ENCODE results near the gene RCCD1. TPM values are rescaled to one million over a fixed set of nuclear protein-coding genes. Genes with fewer than 3 reads are reported as not detected.
"Not testable (repeated sequence)": the region's sequence is repeated elsewhere in the genome, so short reads cannot be mapped to it uniquely, and the experiment has no call there.

The RCCD1 gene
- total RNA-seq, 1 donor from 2014 or later = 14.3 TPM

- H3K27ac Mint-ChIP-seq (ENCODE audit: unreplicated experiment) = no peak overlapping the region
- DNase-seq (ENCODE audit: low spot score) = no peak
Measured at GRCh38 chr15:90907838-90908507, 46.7 kb upstream of the RCCD1 start.

GRCh38 chr15:90909449-90909848 is 45.2 kb upstream of the RCCD1 start:
- H3K4me3 Mint-ChIP-seq (ENCODE audit: unreplicated experiment); H3K27ac Mint-ChIP-seq (ENCODE audit: unreplicated experiment); H3K27me3 Mint-ChIP-seq (ENCODE audit: low read depth); H3K4me1 Mint-ChIP-seq (ENCODE audit: low read depth); DNase-seq (ENCODE audit: low spot score); H3K9me3 Mint-ChIP-seq (ENCODE audit: low read depth): not testable (repeated sequence)
- peaks cover 39% of the 10 kb centered on the region for H3K36me3 Mint-ChIP-seq (ENCODE audit: low read depth)

More at GRCh38 chr15:90907838-90908507, 46.7 kb upstream of the RCCD1 start:
- H3K4me3 Mint-ChIP-seq (ENCODE audit: unreplicated experiment) = no peak overlapping the region
- H3K36me3 Mint-ChIP-seq (ENCODE audit: low read depth) = peaks cover 31% of the 10 kb centered on the region
- peaks cover 7% of the 10 kb centered on the region for H3K4me1 Mint-ChIP-seq (ENCODE audit: low read depth)
- H3K9me3 Mint-ChIP-seq (ENCODE audit: low read depth) = no peaks in the 10 kb centered on the region
- no peaks in the 10 kb centered on the region for H3K27me3 Mint-ChIP-seq (ENCODE audit: low read depth)
- TF ChIP-seq, protein P1, sequence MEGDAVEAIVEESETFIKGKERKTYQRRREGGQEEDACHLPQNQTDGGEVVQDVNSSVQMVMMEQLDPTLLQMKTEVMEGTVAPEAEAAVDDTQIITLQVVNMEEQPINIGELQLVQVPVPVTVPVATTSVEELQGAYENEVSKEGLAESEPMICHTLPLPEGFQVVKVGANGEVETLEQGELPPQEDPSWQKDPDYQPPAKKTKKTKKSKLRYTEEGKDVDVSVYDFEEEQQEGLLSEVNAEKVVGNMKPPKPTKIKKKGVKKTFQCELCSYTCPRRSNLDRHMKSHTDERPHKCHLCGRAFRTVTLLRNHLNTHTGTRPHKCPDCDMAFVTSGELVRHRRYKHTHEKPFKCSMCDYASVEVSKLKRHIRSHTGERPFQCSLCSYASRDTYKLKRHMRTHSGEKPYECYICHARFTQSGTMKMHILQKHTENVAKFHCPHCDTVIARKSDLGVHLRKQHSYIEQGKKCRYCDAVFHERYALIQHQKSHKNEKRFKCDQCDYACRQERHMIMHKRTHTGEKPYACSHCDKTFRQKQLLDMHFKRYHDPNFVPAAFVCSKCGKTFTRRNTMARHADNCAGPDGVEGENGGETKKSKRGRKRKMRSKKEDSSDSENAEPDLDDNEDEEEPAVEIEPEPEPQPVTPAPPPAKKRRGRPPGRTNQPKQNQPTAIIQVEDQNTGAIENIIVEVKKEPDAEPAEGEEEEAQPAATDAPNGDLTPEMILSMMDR (IDR thresholded peaks at IDR 0.05) = no peak

GRCh38 chr15:90909976-90910375 is 44.7 kb upstream of the RCCD1 start:
- no peaks in the 10 kb centered on the region for H3K27me3 Mint-ChIP-seq (ENCODE audit: low read depth)
- TF ChIP-seq, protein P1 (IDR thresholded peaks at IDR 0.05) = no peak
- H3K9me3 Mint-ChIP-seq (ENCODE audit: low read depth) = no peaks in the 10 kb centered on the region
- H3K36me3 Mint-ChIP-seq (ENCODE audit: low read depth) = peaks cover 40% of the 10 kb centered on the region
- H3K27ac Mint-ChIP-seq (ENCODE audit: unreplicated experiment) = no peak overlapping the region
- no peak overlapping the region for H3K4me3 Mint-ChIP-seq (ENCODE audit: unreplicated experiment)
- H3K4me1 Mint-ChIP-seq (ENCODE audit: low read depth) = no peaks in the 10 kb centered on the region
- DNase-seq (ENCODE audit: low spot score) = no peak

DNA sequence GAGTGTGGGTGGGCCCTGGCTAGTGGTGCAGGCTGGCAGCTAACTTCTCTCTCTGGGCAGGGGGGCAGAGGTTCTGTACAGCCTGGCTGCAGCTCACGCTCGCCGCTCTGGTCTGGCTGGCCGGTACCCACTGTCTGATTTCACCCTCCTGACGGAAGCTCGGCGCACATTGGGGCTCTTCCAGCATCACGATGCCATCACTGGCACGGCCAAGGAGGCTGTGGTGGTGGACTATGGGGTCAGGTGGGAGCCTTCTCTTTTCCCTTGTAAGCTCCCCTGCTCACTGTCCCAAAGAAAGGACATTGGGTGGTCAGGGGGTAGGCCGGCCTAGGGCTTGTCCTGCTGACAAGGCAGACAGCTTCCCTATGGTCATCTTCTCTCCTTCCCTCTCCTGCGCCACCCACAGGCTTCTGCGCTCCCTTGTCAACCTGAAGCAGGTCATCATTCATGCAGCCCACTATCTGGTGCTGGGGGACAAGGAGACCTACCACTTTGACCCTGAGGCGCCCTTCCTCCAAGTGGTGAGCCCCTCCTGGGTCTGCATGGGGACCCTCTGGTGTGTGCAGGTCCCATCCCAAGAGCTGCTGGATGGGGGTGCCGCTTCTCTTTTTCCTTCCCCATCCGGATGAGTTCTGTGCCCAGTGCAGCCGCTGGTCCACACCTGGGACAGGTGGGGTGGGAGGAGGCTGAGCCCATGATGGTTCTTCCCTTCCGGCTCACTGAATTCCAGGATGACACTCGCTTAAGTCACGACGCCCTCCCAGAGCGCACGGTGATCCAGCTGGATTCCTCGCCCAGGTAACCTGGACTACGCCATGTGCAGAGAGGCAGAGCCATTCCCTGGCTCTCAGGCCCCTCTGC is 44.0 kb upstream of the RCCD1 start:
- Mint-ChIP-seq H3K9me3 (ENCODE audit: low read depth) (no peaks in the 10 kb centered on the region), H3K27ac (ENCODE audit: unreplicated experiment) (no peak overlapping the region), H3K4me1 (ENCODE audit: low read depth) (peaks cover 6% of the 10 kb centered on the region), H3K36me3 (ENCODE audit: low read depth) (peaks cover 38% of the 10 kb centered on the region), H3K27me3 (ENCODE audit: low read depth) (no peaks in the 10 kb centered on the region), H3K4me3 (ENCODE audit: unreplicated experiment) (no peak overlapping the region)
- TF ChIP-seq, protein P1 (IDR thresholded peaks at IDR 0.05) = no peak
- DNase-seq (ENCODE audit: low spot score) = no peak

DNA sequence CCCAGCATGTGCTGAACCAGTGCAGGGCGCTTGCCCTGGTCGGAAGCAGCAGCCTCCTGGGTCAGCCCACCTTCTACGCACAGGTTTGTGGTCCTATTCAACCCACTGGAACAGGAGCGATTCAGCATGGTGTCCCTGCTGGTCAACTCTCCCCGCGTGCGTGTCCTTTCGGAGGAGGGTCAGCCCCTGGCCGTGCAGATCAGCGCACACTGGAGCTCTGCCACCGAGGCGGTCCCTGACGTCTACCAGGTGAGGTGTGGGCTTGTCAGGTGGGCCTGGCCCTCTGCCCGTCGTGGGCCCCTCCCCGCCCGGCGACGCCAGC is 43.4 kb upstream of the RCCD1 start:
- H3K4me1 Mint-ChIP-seq (ENCODE audit: low read depth) = peaks cover 10% of the 10 kb centered on the region
- H3K36me3 Mint-ChIP-seq (ENCODE audit: low read depth) = peaks cover 32% of the 10 kb centered on the region
- no peak for DNase-seq (ENCODE audit: low spot score)
- H3K27ac Mint-ChIP-seq (ENCODE audit: unreplicated experiment) = no peak overlapping the region
- H3K4me3 Mint-ChIP-seq (ENCODE audit: unreplicated experiment) = no peak overlapping the region
- H3K27me3 Mint-ChIP-seq (ENCODE audit: low read depth) = no peaks in the 10 kb centered on the region
- no peaks in the 10 kb centered on the region for H3K9me3 Mint-ChIP-seq (ENCODE audit: low read depth)
- TF ChIP-seq, protein P1 (IDR thresholded peaks at IDR 0.05) = no peak
